Smooth muscle cell (in vitro differentiated cells): ENCODE data around the gene CARD9. TPM values are rescaled to one million over a fixed set of nuclear protein-coding genes. Genes with fewer than 3 reads are reported as not detected.

ENCODE experiments used
- DNase-seq: peaks from one replicate; lab custom pipeline; 2025; ENCODE audit not compliant: unreplicated experiment; lab: John Stamatoyannopoulos, UW
- H2AFZ ChIP-seq: fragments of 200-600 bp; sonication (generic); 2 replicates; pipeline ENCODE4 v1.6.0; 2016; ENCODE audit warnings: antibody characterized with exemption, low read depth, mild to moderate bottlenecking
- H3F3A ChIP-seq: fragments of 200-600 bp; sonication (generic); 2 replicates; pipeline ENCODE4 v1.6.0; 2017; ENCODE audit warnings: antibody characterized with exemption, low read depth
- H3K27ac ChIP-seq: fragments of 200-600 bp; sonication (generic); 2 replicates; pipeline ENCODE4 v1.5.1; 2016; ENCODE audit warnings: low read depth, mild to moderate bottlenecking
- H3K27me3 ChIP-seq: fragments of 200-600 bp; sonication (generic); 2 replicates; pipeline ENCODE4 v1.6.1; 2016; ENCODE audit warnings: low read depth, mild to moderate bottlenecking
- H3K36me3 ChIP-seq: fragments of 200-600 bp; sonication (generic); 2 replicates; pipeline ENCODE4 v1.5.1; 2016; ENCODE audit warnings: low read depth
- H3K4me1 ChIP-seq: fragments of 200-600 bp; sonication (generic); 2 replicates; pipeline ENCODE4 v1.5.1; 2016; ENCODE audit warnings: low read depth
- H3K4me2 ChIP-seq: fragments of 200-600 bp; sonication (generic); 2 replicates; pipeline ENCODE4 v1.6.0; 2016; ENCODE audit warnings: mild to moderate bottlenecking
- H3K4me3 ChIP-seq: fragments of 200-600 bp; sonication (generic); 2 replicates; pipeline ENCODE4 v1.5.1; 2016; ENCODE audit warnings: mild to moderate bottlenecking
- H3K79me2 ChIP-seq: fragments of 200-600 bp; sonication (generic); 2 replicates; pipeline ENCODE4 v1.6.0; 2016; ENCODE audit warnings: low read depth, mild to moderate bottlenecking
- H3K9ac ChIP-seq: fragments of 200-600 bp; sonication (generic); 2 replicates; pipeline ENCODE4 v1.6.0; 2016; ENCODE audit warnings: low read depth
- H3K9me3 ChIP-seq: fragments of 200-600 bp; sonication (generic); replicated peaks from 2 replicates; pipeline ENCODE4 v1.5.1; 2016; ENCODE audit warnings: low read depth
- H4K20me1 ChIP-seq: fragments of 200-600 bp; sonication (generic); 2 replicates; pipeline ENCODE4 v1.6.0; 2016; ENCODE audit warnings: low read depth
- CTCF ChIP-seq: fragments of 200-600 bp; sonication (generic); IDR thresholded peaks from 2 replicates; pipeline ENCODE4 v1.5.1; 2017; ENCODE audit warnings: borderline replicate concordance, mild to moderate bottlenecking, antibody characterized with exemption; ENCODE audit not compliant: insufficient read depth, poor library complexity, severe bottlenecking
- WGBS: methylation state at CpG from one replicate; pipeline ENCODE4 v1.1.7; 2016; ENCODE audit warnings: low lambda C conversion rate; 5-methylcytosine and 5-hydroxymethylcytosine counted together
- polyA plus RNA-seq: library from polyadenylated mRNA; unstranded; fragments of >200 nt; fragmentation: Nextera tagmentation; extraction: Ambion mirVana; gene quantifications from 2 replicates; pipeline ENCODE4 v1.2.1, GENCODE V29; 2016
- total RNA-seq: library from RNA; depleted of rRNA; stranded (reverse); fragments of >200 nt; gene quantifications from 2 replicates; pipeline ENCODE4 v1.2.3, GENCODE V29; 2014

Gene CARD9
- total and polyA plus RNA-seq, 2 experiments from 2014 or later: 1.2 to 1.9 TPM

- H3K27me3 ChIP-seq: no peaks in the 10 kb centered on the region
- no peaks in the 10 kb centered on the region for H3K9me3 ChIP-seq
- DNase-seq: no peak
- H4K20me1 ChIP-seq: peaks cover 33% of the 10 kb centered on the region
- peaks cover 9% of the 10 kb centered on the region for H3K4me1 ChIP-seq
- no peak overlapping the region for H3K4me2 ChIP-seq
- H3K9ac ChIP-seq: no peak overlapping the region
- no peak for TF ChIP-seq CTCF
- WGBS: 94% methylated on average over 24 of the region's 24 CpGs
- H3K79me2 ChIP-seq: no peaks in the 10 kb centered on the region
- no peak overlapping the region for H3K27ac ChIP-seq
- H3K36me3 ChIP-seq: no peaks in the 10 kb centered on the region
- H3F3A ChIP-seq: no peaks in the 10 kb centered on the region
- no peak overlapping the region for H2AFZ ChIP-seq
- H3K4me3 ChIP-seq: no peak overlapping the region
Observed at GRCh38 chr9:136349546-136349945, 23.9 kb downstream of the CARD9 start.

GRCh38 chr9:136348691-136349090 is 24.8 kb downstream of the CARD9 start:
- no peaks in the 10 kb centered on the region for H3K27me3 ChIP-seq
- no peaks in the 10 kb centered on the region for H3K9me3 ChIP-seq
- H3K4me1 ChIP-seq: peaks cover 9% of the 10 kb centered on the region
- no peak for TF ChIP-seq CTCF
- no peak overlapping the region for H3K9ac ChIP-seq
- 97% methylated on average over 13 of the region's 14 CpGs for WGBS
- H3K36me3 ChIP-seq: no peaks in the 10 kb centered on the region
- H3K79me2 ChIP-seq: no peaks in the 10 kb centered on the region
- H3K4me2 ChIP-seq: no peak overlapping the region
- no peak for DNase-seq
- no peak overlapping the region for H2AFZ ChIP-seq
- H4K20me1 ChIP-seq: peaks cover 33% of the 10 kb centered on the region
- no peak overlapping the region for H3K27ac ChIP-seq
- H3K4me3 ChIP-seq: no peak overlapping the region
- no peaks in the 10 kb centered on the region for H3F3A ChIP-seq

- no peaks in the 10 kb centered on the region for H3K36me3 ChIP-seq
- H3K4me3 ChIP-seq: no peak overlapping the region
- no peaks in the 10 kb centered on the region for H3K9me3 ChIP-seq
- H3K27me3 ChIP-seq: no peaks in the 10 kb centered on the region
- no peak for TF ChIP-seq CTCF
- no peak overlapping the region for H3K9ac ChIP-seq
- H3K79me2 ChIP-seq: no peaks in the 10 kb centered on the region
- no peak for DNase-seq
- H3K27ac ChIP-seq: no peak overlapping the region
- peaks cover 35% of the 10 kb centered on the region for H4K20me1 ChIP-seq
- H3K4me2 ChIP-seq: no peak overlapping the region
- 93% methylated on average over 34 of the region's 34 CpGs for WGBS
- no peaks in the 10 kb centered on the region for H3F3A ChIP-seq
- H3K4me1 ChIP-seq: peaks cover 13% of the 10 kb centered on the region
- no peak overlapping the region for H2AFZ ChIP-seq
Observed at GRCh38 chr9:136347472-136348256, 25.8 kb downstream of the CARD9 start.
